HG03066 (cell line): ENCODE data around the gene PARVB.
"Not testable (repeated sequence)": the region's sequence is repeated elsewhere in the genome, so short reads cannot be mapped to it uniquely, and the experiment has no call there.

Experiments
- ATAC-seq: cut with Tn5 transposase; IDR thresholded peaks from one replicate; pipeline ENCODE4 v1.9.1; 2021; ENCODE audit warnings: low read depth; ENCODE audit not compliant: unreplicated experiment

Gene PARVB

DNA sequence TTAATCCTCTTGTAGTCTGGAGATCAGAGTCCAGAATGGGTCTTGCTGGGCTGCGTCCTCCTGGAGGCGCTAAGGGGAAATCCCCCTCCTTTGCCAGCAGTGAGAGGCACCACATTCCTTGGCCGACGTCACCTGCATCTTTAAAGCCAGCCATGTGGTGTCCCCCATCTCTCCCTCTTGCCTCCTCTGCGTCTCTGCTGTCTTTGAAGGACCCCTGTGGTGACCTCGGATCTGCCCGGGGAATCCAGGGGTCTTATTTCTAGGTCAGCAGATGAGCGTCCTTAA, 27.2 kb upstream of the PARVB start:
- ATAC-seq, result no peak

DNA sequence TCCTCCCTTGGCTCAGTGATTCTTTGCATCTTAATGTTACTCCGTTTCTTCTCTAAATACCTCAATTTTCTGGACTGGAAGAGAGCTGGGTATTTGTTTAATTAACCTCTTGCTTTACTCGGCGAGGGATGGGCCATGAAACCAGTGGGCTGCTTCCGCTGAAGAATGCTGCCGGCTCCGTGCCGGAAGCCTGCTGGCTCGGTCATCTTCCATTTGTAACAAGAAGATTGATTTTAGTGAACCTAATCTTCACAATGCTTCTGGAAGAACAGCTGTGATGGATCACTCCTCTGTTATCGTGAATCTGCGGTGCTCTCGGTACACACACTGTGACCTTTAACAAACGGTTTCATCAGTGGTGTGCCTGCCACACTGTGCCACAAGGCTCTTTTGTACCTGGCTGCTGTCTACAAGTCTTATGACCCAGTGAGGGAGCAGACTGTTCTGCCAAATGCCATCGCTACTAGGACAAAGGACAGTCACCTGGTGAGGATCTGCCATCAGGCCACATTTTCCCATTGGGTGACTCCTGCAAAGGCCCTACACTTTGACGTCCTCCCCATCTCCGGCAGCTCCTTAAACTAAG, 25.3 kb upstream of the PARVB start:
- ATAC-seq, result no peak

DNA sequence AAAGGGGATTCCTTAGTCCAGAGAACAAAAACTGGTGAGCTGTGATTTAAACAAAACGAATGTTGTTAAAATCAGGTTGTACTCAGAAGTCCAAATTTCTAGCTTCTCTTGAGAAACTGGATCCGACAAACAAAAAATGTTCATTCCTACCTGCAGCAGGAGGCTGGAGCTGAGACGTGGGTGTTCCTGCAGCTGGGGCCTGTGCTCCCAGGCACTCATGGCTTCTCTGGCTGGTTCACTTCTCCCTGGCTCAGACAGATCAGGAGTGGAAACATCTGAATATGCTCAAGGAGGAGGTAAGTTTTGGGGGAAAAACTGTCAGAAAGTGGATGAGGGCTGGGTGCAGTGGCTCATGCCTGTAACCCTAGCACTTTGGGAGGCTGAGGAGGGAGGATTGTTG, 24.7 kb upstream of the PARVB start:
- ATAC-seq, result no peak

DNA sequence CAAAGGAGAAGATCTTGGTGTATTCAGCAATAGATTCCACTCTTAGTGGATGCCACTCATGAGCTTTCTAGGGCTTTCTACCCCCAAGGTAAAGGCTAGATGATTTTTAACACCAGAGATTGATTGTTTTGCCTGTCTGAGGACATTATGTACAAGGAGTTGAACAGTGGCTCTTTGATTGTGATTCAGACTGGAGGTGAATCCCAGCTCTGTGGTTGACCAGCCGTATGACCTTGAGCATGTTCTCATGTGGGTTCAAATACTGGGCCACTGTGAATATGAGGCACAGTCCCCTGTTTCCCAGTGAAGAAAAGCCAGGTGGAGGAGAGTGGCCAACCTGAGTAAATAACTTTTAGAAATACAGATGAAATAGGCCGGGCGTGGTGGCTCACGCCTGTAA, 24.0 kb upstream of the PARVB start:
- no peak for ATAC-seq

DNA sequence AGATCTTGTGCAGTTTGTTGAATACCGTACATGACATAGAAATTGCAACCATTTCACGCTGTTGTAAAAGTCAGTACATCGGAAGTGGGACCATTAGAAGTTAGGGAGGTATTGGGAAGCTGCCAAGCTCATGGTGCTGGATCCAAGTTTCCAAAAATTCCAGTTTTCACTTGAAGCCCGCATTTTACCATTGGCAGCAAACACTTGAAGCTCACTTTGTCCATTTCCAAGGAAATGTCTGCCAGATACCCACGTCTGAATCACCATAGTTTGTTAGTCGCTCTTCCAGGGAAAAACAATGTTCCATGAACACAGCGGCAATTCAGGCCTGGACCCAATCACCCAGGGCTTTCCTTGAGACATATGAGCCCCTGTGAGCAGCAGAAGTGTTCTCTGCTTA, 22.6 kb upstream of the PARVB start:
- ATAC-seq, result no peak

DNA sequence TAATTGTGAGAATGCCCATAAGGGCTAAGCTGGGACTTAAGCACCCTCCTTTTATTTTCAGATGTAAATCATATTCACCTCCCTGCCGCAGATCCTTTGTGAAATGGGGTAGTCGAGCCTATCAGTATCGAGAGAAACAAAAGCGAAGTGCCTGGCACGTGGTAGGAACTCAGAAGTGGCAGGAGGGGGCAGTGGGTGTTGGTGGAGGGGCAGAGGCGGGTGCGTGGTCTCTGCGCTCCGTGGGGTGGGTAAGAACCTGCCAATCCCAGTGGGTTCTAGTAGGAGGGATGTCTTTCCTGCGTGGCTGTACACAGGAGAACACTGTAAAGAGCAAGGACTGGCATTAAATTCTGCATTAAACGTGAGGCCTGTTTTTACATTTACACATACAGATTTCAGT, 21.8 kb upstream of the PARVB start:
- no peak for ATAC-seq

DNA sequence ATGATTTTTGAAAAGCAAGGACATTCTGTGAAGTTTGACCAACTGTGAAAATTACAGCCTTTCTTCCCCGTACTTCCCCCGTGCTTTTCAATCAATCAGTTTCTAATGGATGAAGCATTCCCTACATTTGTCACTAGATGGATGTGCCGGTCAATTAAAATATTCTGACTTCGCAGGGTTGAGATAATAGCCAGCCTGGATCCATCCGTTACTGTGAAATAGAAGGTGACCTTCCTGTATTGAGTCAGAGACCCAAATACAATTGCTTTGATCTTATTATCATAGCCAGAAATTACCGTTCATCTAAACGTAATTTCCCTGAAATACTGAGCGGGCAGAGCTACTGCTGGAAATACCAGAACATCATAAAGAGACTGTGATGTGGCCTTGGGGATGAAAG, 21.1 kb upstream of the PARVB start:
- no peak for ATAC-seq

DNA sequence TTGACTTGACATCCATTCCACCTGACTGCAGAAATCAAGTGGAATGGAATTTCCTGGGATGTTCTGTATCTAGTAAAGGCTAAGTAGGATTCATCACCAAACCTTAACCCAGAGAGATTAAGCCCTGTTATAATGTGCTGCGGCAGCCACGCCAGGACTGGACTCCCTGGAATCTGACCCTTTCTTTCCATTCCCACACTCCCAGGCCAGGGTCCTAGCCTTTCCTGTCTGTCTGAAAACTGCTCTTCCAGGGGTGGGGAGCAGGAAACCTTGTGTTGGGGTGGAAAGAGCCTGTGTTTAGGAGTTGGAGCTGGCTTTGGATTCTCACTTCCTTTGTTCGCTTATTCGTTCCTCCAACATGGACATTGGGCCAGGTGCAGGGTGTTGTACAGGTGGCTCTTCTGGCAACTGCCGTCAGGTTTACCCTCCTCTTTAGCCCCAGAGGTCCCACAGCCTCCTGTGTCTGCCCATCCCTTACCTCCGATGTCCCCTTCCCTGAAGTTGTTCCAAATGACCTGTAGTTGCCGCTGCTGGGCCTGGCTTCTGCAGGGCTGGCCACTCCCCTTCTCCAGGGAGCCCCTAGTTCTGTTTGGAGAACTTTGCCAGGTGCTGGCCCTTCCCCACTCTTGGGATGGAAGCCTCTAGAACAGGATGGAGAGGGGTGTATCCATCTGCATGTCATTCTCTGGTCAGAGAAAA, 20.5 kb upstream of the PARVB start:
- no peak for ATAC-seq

DNA sequence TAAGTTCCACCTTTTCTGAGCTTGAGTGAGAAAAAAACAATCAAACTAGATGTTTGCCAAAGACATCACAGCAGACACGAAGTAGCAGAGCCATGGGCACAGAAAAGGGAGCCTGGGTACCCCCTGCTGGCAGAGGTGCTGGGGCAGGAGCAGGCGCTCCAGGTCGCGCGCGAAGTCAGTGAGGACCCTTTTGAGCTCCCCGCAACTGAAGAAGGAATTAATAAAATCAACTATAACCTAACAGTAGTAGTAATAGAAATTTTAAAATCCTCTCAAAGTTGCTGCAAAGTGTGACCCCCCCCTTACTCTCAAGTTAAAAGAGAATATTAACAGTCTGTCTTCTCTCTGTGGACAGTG, 20.0 kb upstream of the PARVB start:
- ATAC-seq, result no peak

DNA sequence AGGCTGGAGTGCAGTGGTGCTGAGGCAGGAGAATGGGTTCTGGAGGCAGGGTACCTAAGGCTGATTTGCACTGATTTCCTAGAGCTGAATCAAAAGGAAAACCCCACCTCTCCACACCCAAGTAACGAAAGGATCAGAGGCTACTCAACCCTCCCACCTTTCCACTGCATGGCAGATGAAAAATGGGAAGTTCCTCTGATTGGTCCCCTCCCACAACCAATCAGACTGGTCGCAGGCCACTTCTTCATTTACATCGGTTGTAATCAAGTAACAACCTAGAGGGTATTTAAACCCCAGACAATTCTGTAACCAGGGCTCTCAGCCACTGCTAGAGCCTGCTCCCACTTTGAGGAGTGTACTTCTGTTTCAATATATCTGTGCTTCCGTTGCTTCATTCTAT, 18.6 kb upstream of the PARVB start:
- ATAC-seq, result no peak

DNA sequence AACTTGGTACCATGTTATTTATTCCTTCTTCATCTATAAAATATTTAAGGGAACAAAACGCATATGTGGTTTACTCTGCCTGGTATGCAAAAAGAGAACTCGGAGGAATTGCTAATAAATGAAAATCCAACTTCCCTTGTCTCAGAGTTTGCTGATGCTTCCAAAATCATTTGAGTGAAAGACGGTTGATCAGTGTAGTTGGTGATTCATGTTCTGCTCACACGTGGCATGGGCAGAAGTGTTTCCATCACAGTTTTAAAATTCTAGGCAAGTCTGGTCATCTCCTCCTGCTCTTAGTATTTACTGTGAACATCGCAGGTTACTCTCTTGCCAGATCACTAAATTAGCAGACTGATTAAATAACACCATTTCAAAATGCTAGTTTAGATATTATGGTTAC, 11.9 kb upstream of the PARVB start:
- no peak for ATAC-seq

DNA sequence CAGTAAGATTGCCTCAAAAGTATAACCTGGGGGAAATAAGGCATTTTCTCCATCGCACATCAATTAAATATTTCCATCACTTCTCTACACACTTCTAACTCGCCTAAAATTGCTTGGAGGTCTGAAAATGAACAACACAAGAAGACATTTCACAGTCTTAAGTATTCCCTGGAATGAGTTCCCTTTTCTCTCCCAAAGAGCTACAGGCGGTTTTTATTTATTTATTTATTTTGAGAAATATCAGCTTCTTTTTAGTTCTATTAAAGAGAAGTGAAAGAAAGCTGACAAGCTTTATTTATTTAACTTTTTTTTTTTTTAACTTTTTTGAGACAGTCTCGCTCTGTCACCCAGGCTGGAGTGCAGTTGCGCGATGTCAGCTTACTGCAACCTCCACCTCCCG, 11.5 kb upstream of the PARVB start:
- no peak for ATAC-seq

DNA sequence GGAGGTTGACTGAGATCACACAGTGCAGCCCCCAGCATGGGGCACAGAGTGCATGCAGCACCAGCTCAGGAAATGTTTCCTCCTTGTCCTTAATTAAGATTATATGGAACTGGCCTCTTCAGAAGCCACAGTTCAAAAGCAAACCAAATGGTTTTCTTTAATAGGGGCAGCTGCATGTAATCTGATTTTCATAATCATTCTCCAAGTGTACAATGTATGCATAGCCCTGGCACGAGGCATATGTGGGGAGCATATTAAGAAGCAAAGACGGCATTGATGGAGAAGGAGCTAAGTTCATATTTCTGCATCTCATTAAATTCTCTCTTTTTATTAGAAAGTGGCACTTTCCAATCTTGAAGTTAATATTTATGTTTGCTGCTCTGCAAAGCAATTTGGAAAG, 9.9 kb upstream of the PARVB start:
- no peak for ATAC-seq

DNA sequence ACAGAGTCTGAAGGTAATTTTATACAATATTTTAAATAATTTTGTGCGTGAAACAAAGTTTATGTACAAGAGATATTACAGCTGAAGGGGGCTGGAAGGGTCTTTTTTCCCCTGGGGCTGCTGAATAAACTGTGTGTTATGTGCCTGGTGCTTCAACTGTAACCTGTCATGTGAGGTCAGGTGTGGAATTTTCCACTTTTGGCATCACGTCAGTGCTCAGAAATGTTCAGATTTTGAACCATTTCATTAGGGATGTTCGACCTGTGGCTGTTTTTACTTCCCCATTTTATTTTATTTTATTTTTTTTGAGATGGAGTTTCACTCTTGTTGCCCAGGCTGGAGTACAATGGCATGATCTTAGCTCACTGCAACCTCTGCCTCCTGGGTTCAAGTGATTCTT, 7.5 kb upstream of the PARVB start:
- not testable (repeated sequence) for ATAC-seq

DNA sequence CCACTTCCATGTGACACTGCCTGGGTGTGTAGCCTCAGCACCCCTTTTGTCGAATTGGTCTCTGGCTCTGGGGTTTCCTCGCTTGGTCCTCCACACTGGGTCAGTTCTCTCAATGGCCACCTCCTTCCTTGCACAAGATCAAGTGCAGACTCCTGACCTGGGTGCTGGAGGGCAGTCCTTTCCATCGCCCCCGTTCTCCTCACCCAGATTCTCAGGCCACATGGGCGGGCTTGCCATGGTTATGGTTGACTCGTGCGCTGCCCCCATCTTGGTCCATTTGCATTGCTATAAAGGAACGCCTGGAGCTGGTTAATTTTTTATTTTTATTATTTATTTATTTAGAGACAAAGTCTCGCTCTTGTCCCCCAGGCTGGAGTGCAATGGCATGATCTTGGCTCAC, 5.5 kb upstream of the PARVB start:
- no peak for ATAC-seq

DNA sequence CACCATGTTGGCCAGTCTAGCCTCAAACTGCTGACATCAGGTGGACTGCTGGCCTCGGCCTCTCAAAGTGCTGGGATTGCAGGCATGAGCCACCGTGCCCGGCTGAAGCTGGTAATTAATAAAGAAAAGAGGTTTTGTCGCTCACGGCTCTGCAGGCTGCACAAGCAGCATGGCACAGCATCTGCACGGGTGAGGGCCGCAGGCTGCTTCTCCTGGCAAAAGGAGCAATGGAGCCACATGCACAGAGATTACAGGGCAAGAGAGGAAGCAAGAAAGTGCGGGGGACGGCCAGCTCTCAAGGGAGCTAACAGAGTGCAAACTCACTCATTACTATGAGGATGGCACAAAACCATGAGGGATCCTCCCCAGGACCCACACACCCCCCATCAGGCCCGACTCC, 4.7 kb upstream of the PARVB start:
- ATAC-seq, result no peak

DNA sequence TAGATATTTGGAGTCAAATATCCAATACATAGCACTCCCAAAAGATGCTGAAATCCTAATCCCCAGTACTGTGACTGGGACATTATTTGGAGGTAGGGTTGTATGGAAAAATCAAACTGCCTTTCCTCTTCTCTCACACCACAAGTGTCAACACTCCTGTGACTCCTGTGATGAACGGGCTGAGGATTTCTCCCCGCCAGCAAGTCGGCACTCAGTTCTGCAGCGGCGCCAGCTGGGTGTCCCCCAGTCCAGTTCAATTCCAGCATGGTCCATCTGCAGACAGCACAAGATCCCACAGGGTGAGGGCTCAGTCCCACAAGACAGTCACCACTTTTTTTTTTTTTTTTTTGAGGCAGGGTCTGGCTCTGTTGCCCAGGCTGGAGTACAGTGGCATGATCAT, 4.3 kb upstream of the PARVB start:
- ATAC-seq, result no peak

DNA sequence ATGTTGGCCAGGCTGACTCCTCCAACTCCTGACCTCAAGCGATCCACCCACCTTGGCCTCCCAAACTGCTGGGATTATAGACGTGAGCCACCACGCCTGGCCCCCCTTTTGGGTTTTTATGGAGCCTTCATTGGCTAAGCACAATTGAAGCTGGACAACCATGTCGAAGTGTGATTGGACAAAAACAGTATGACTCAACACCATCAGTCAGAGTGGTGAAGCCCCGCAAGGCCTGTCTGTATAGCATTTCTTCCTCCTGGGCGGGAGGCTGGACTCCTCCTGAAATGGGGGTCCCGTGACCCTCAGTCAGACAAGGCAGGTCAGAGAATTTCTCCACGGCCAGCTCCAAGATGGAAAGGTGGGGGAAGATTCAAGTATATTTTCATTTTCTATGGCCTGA, 3.1 kb upstream of the PARVB start:
- no peak for ATAC-seq

DNA sequence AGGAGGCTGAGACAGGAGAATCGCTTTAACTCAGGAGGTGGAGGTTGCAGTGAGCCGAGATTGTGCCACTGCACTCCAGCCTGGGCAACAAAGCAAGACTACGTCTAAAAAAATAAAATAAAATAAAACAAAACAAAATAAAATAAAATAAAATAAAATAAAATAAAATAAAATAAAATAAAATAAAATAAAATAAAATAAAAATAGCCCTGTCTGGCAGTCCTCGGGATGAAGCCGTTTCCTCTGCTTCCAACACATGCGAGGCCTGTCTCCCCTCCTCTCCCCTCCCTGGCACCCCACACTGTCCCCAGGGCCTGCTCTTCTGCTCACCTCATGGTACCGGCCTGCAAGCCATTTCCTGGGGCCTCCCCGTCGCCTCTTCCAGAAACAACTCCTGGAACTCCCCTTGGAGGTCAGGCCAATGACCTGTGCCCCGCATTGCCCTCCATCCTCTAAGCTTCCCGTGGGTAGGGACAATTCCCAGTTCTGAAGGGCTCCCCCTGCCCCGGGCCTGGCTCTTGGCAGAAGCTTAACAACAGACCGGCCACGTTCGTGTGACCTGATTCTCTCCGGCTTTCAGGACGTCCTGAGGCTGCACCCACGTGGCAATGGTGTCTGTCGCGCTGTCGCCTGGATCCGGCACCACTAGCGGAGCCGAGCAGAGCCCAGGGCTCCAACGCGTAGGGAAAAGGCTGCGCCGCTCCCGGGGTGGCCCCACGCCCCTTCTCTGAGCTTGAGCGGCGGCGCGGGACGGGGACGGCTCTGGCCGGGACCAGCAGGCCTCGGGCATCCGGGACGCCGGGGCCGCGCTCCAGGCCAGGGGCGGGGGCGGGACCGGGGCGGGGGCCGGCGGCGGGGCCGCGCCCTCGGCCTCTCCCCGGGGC, 456 bp upstream of the PARVB start:
- no peak for ATAC-seq

DNA sequence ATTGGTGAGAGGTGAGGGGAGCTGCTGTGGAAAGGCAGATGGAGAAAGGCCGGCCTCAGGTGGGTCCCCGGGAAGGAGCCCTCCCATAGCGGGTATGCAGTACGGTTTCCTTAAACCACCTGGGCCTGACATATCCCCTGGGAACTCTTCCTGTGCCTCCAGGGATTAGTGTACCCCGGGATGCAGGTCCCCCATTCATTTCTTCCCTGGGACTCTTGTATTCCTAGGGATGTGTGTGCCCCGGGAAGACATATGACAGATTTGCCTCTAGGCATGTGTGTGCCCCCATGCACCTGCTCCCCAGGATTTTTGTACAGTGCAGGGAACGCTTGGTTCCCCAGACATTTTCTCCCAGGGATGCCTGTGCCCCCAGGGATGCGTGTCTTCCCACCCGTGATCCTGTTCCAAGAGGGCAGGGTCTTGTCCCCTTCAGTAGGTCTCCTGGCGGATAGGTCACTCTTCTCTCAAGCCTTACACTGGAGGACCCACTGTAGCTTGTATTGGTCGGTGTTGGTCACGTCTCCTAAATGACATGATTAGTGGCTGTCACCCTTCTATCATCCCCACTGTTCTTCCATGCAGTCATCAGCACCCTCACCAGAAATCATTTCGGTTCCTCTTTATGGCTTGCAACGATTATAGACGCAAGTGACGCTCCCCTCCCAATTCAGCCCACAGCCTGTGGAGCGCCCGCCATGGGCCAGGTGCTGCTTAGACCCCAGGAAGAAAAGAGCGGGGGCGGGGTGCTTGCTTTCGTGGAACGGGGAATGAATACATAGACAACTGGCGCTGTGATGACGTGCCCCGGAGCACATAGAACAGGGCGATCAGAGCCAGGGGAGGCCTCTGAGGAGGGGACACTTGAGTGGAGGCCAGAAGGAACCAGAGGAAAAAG, 1.3 kb downstream of the PARVB start:
- peak; percentile 46 for ATAC-seq

DNA sequence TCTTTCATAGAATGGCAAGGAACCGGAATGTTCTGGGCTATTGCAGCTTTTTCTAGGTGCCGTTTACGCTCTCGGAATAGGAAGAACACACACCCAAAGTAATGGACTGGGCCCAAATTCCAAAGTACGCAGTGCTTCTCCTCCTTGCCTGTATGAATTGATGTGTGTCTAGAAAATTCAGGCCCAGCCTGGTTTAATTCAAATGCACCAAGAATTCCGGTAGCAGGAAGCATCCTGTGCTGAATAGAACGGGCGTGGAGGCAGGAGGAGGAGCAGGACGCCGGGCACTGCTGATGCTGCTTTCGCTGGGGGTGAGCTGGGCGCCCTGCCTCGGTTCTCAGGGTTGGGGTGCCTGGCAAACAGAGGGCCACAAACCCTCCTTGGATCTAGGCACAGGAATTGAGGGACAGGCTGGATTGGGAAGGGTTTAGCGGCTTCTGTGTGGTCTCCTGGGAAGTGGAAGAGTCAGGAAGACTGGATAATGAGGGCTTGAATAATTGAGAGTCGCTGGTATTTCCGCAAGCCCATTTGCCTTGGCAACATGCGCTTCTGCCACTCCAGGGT, 2.0 kb downstream of the PARVB start:
- no peak for ATAC-seq
